Myocyte (in vitro differentiated cells): ENCODE data around the gene RPL22. TPM values are rescaled to one million over a fixed set of nuclear protein-coding genes. Genes with fewer than 3 reads are reported as not detected.

ENCODE experiments used
- DNase-seq: peaks from one replicate; pipeline ENCODE4 v3.0.0-alpha.2; 2012; ENCODE audit warnings: low read depth
- total RNA-seq: library from RNA; depleted of rRNA; stranded (reverse); fragments of >200 nt; gene quantifications from 2 replicates; pipeline ENCODE4 v1.2.3, GENCODE V29; 2014

The RPL22 gene
- total RNA-seq, 1 donor from 2014 or later = 160 TPM

- no peak for DNase-seq
Observed at GRCh38 chr1:6205849-6206519, 6.6 kb upstream of the RPL22 start, which contains the start of gene RNF207. TSS of gene RNF207 (plus strand) at chr1:6206119. CDS start at chr1:6206536, 417 bp downstream.

- no peak for DNase-seq
Observed at GRCh38 chr1:6202256-6202655, 2.9 kb upstream of the RPL22 start.

GRCh38 chr1:6200188-6200809, 904 bp upstream of the RPL22 start:
- no peak for DNase-seq

- DNase-seq = no peak
Observed at GRCh38 chr1:6198646-6199297, 623 bp downstream of the RPL22 start.

GRCh38 chr1:6197746-6198427, 1.5 kb downstream of the RPL22 start:
- no peak for DNase-seq

- DNase-seq = no peak
Observed at GRCh38 chr1:6191968-6192367, 7.4 kb downstream of the RPL22 start.

- no peak for DNase-seq
Observed at GRCh38 chr1:6188466-6188865, 10.9 kb downstream of the RPL22 start.

- DNase-seq = no peak
Observed at GRCh38 chr1:6185635-6186382, 13.6 kb downstream of the RPL22 start.

- no peak for DNase-seq
Observed at GRCh38 chr1:6185151-6185550, 14.2 kb downstream of the RPL22 start.

- DNase-seq = no peak
Observed at GRCh38 chr1:6184083-6184783, 15.2 kb downstream of the RPL22 start.

GRCh38 chr1:6183520-6183989, 15.8 kb downstream of the RPL22 start:
- DNase-seq = no peak

GRCh38 chr1:6181347-6181770, 18.0 kb downstream of the RPL22 start:
- no peak for DNase-seq

- no peak for DNase-seq
Observed at GRCh38 chr1:6180707-6181311, 18.6 kb downstream of the RPL22 start.

GRCh38 chr1:6180268-6180706, 19.1 kb downstream of the RPL22 start, which contains the start of gene CHD5:
TSS of gene CHD5 (minus strand) at chr1:6180321. CDS start at chr1:6180023, 298 bp downstream.
- DNase-seq = no peak

GRCh38 chr1:6179564-6180175, 19.7 kb downstream of the RPL22 start:
- no peak for DNase-seq

- no peak for DNase-seq
Observed at GRCh38 chr1:6178751-6179563, 20.4 kb downstream of the RPL22 start.

- no peak for DNase-seq
Observed at GRCh38 chr1:6177681-6178380, 21.6 kb downstream of the RPL22 start.

- DNase-seq = no peak
Observed at GRCh38 chr1:6176779-6177178, 22.6 kb downstream of the RPL22 start.
